ENCODE results near the gene KAZN.

The KAZN gene

GRCh38 chr1:15046487-15047165 is 448.1 kb downstream of the KAZN start:
- peak; percentile 84 for DNase-seq (ENCODE audit: extremely low spot score)
- CTCF ChIA-PET: interaction anchor here (0.5 to 1.1 kb wide), 5 partner anchors 10 to 611 kb away, joined by 3 to 4 read pairs (median 3); no protein-coding TSS in a partner anchor
- TF ChIP-seq FOXA1 (IDR thresholded peaks at IDR 0.05) (no peak), NFRKB (IDR thresholded peaks at IDR 0.05) (no peak), HDGF (IDR thresholded peaks at IDR 0.05; ENCODE audit: borderline replicate concordance) (no peak), ZNF384 (IDR thresholded peaks at IDR 0.05) (no peak), SP1 (IDR thresholded peaks at IDR 0.05) (no peak), SUZ12 (IDR thresholded peaks at IDR 0.05) (no peak), CTBP1 (IDR thresholded peaks at IDR 0.05; ENCODE audit: borderline replicate concordance) (no peak), LEF1 (IDR thresholded peaks at IDR 0.05; ENCODE audit: borderline replicate concordance) (no peak), ARNT (IDR thresholded peaks at IDR 0.05) (no peak), BHLHE40 (IDR thresholded peaks at IDR 0.05; ENCODE audit: borderline replicate concordance) (no peak), ELF4 (IDR thresholded peaks at IDR 0.05) (no peak), TARDBP (IDR thresholded peaks at IDR 0.05) (no peak), FOXM1 (IDR thresholded peaks at IDR 0.05; ENCODE audit: borderline replicate concordance) (no peak), FOXK2 (IDR thresholded peaks at IDR 0.05) (no peak), PKNOX1 (IDR thresholded peaks at IDR 0.05) (no peak), L3MBTL2 (conservative IDR thresholded peaks at IDR 0.05) (no peak)
- POLR2A ChIA-PET: no interaction called here

GRCh38 chr1:15047237-15047636 is 448.8 kb downstream of the KAZN start:
- ChIA-PET POLR2A (no interaction called here), CTCF (interaction anchor here (0.5 to 1.1 kb wide), 6 partner anchors 11 to 933 kb away, joined by 3 to 4 read pairs (median 3); no protein-coding TSS in a partner anchor)
- TF ChIP-seq L3MBTL2 (conservative IDR thresholded peaks at IDR 0.05) (no peak), NFRKB (IDR thresholded peaks at IDR 0.05) (no peak), ARNT (IDR thresholded peaks at IDR 0.05) (no peak), FOXM1 (IDR thresholded peaks at IDR 0.05; ENCODE audit: borderline replicate concordance) (no peak), CTBP1 (IDR thresholded peaks at IDR 0.05; ENCODE audit: borderline replicate concordance) (no peak), BHLHE40 (IDR thresholded peaks at IDR 0.05; ENCODE audit: borderline replicate concordance) (no peak), ELF4 (IDR thresholded peaks at IDR 0.05) (no peak), LEF1 (IDR thresholded peaks at IDR 0.05; ENCODE audit: borderline replicate concordance) (no peak), PKNOX1 (IDR thresholded peaks at IDR 0.05) (no peak), FOXK2 (IDR thresholded peaks at IDR 0.05) (no peak), TARDBP (IDR thresholded peaks at IDR 0.05) (no peak)
- DNase-seq (ENCODE audit: extremely low spot score): no peak

- TF ChIP-seq NFRKB (IDR thresholded peaks at IDR 0.05) (no peak), SP1 (IDR thresholded peaks at IDR 0.05) (no peak), TARDBP (IDR thresholded peaks at IDR 0.05) (no peak), ELF4 (IDR thresholded peaks at IDR 0.05) (no peak), FOXK2 (IDR thresholded peaks at IDR 0.05) (no peak), HDGF (IDR thresholded peaks at IDR 0.05; ENCODE audit: borderline replicate concordance) (no peak), SUZ12 (IDR thresholded peaks at IDR 0.05) (no peak), ZNF384 (IDR thresholded peaks at IDR 0.05) (no peak), PKNOX1 (IDR thresholded peaks at IDR 0.05) (no peak), ARNT (IDR thresholded peaks at IDR 0.05) (no peak), LEF1 (IDR thresholded peaks at IDR 0.05; ENCODE audit: borderline replicate concordance) (no peak), L3MBTL2 (conservative IDR thresholded peaks at IDR 0.05) (no peak), FOXA1 (IDR thresholded peaks at IDR 0.05) (no peak), BHLHE40 (IDR thresholded peaks at IDR 0.05; ENCODE audit: borderline replicate concordance) (no peak), FOXM1 (IDR thresholded peaks at IDR 0.05; ENCODE audit: borderline replicate concordance) (no peak), CTBP1 (IDR thresholded peaks at IDR 0.05; ENCODE audit: borderline replicate concordance) (no peak)
- POLR2A ChIA-PET: no interaction called here
- CTCF ChIA-PET: no interaction called here
- DNase-seq (ENCODE audit: extremely low spot score): no peak
These were observed 450.0 kb downstream of the KAZN start for GRCh38 chr1:15048437-15048980.

GRCh38 chr1:15049067-15049466 is 450.6 kb downstream of the KAZN start:
- ChIA-PET CTCF (no interaction called here), POLR2A (no interaction called here)
- no peak for DNase-seq (ENCODE audit: extremely low spot score)
- TF ChIP-seq TARDBP (IDR thresholded peaks at IDR 0.05) (no peak), FOXA1 (IDR thresholded peaks at IDR 0.05) (no peak), PKNOX1 (IDR thresholded peaks at IDR 0.05) (no peak), FOXM1 (IDR thresholded peaks at IDR 0.05; ENCODE audit: borderline replicate concordance) (no peak), FOXK2 (IDR thresholded peaks at IDR 0.05) (no peak), NFRKB (IDR thresholded peaks at IDR 0.05) (no peak)

- ChIA-PET POLR2A (no interaction called here), CTCF (no interaction called here)
- no peak for DNase-seq (ENCODE audit: extremely low spot score)
- TF ChIP-seq HDGF (IDR thresholded peaks at IDR 0.05; ENCODE audit: borderline replicate concordance) (no peak), FOXM1 (IDR thresholded peaks at IDR 0.05; ENCODE audit: borderline replicate concordance) (no peak), ZNF384 (IDR thresholded peaks at IDR 0.05) (no peak), ELF4 (IDR thresholded peaks at IDR 0.05) (no peak), ARNT (IDR thresholded peaks at IDR 0.05) (no peak), CTBP1 (IDR thresholded peaks at IDR 0.05; ENCODE audit: borderline replicate concordance) (no peak), BHLHE40 (IDR thresholded peaks at IDR 0.05; ENCODE audit: borderline replicate concordance) (no peak), SUZ12 (IDR thresholded peaks at IDR 0.05) (no peak), NFRKB (IDR thresholded peaks at IDR 0.05) (no peak), FOXA1 (IDR thresholded peaks at IDR 0.05) (no peak), TARDBP (IDR thresholded peaks at IDR 0.05) (no peak), FOXK2 (IDR thresholded peaks at IDR 0.05) (no peak), SP1 (IDR thresholded peaks at IDR 0.05) (no peak)
These were observed 453.5 kb downstream of the KAZN start for GRCh38 chr1:15051882-15052528.

Measured in HEK293T (cell line).